GM21515 (cell line): ENCODE results near the gene SPATS2L.

ENCODE experiments used
- ATAC-seq: cut with Tn5 transposase; IDR thresholded peaks from one replicate; pipeline ENCODE4 v1.9.1; 2021; ENCODE audit not compliant: unreplicated experiment

SPATS2L gene

GRCh38 chr2:200345975-200346374 lies 39.5 kb downstream of the SPATS2L start:
- ATAC-seq = no peak

GRCh38 chr2:200347301-200347700 lies 40.8 kb downstream of the SPATS2L start:
- ATAC-seq = no peak

- ATAC-seq = no peak
Measured at GRCh38 chr2:200348897-200349563, 42.5 kb downstream of the SPATS2L start.

GRCh38 chr2:200349868-200350267 lies 43.4 kb downstream of the SPATS2L start:
- no peak for ATAC-seq

- ATAC-seq = no peak
Measured at GRCh38 chr2:200350850-200351285, 44.4 kb downstream of the SPATS2L start.

GRCh38 chr2:200351815-200352214 lies 45.3 kb downstream of the SPATS2L start:
- no peak for ATAC-seq

- no peak for ATAC-seq
Measured at GRCh38 chr2:200352636-200353035, 46.1 kb downstream of the SPATS2L start.

GRCh38 chr2:200353120-200353519 lies 46.6 kb downstream of the SPATS2L start:
- ATAC-seq = no peak

- no peak for ATAC-seq
Measured at GRCh38 chr2:200353874-200354273, 47.4 kb downstream of the SPATS2L start.

- ATAC-seq = no peak
Measured at GRCh38 chr2:200354833-200355751, 48.6 kb downstream of the SPATS2L start.

- no peak for ATAC-seq
Measured at GRCh38 chr2:200356321-200356720, 49.8 kb downstream of the SPATS2L start.

- ATAC-seq = no peak
Measured at GRCh38 chr2:200356857-200357384, 50.4 kb downstream of the SPATS2L start.

- ATAC-seq = no peak
Measured at GRCh38 chr2:200357845-200358244, 51.4 kb downstream of the SPATS2L start.

- ATAC-seq = no peak
Measured at GRCh38 chr2:200359552-200359951, 53.1 kb downstream of the SPATS2L start.

GRCh38 chr2:200360364-200360763 lies 53.9 kb downstream of the SPATS2L start:
- ATAC-seq = no peak

GRCh38 chr2:200362202-200362917 lies 55.9 kb downstream of the SPATS2L start:
- no peak for ATAC-seq

GRCh38 chr2:200363279-200363678 lies 56.8 kb downstream of the SPATS2L start:
- no peak for ATAC-seq

GRCh38 chr2:200364142-200364541 lies 57.6 kb downstream of the SPATS2L start:
- ATAC-seq = no peak

GRCh38 chr2:200364620-200365019 lies 58.1 kb downstream of the SPATS2L start:
- no peak for ATAC-seq

- no peak for ATAC-seq
Measured at GRCh38 chr2:200365209-200365608, 58.7 kb downstream of the SPATS2L start.

GRCh38 chr2:200367155-200367554 lies 60.7 kb downstream of the SPATS2L start:
- ATAC-seq = no peak
